K562 (cell line): Measurements from ENCODE around the gene SNCB. TPM values are rescaled to one million over a fixed set of nuclear protein-coding genes. Genes with fewer than 3 reads are reported as not detected.
A peak's percentile ranks its signal among the peaks of the same experiment; 100 is the strongest.

Source experiments
- ATAC-seq: fragments of 200-7000 bp; cut with Tn5 transposase; 3 replicates; pipeline ENCODE4 v1.9.1; 2020; ENCODE audit warnings: moderate library complexity
- BruUV-seq: library from RNA; stranded (reverse); fragments of 400-500 nt; replicated peaks from 2 replicates; lab custom pipeline; 2021; lab: Mats Ljungman, UMichigan
- CTCF ChIA-PET: fragments of 300-600 bp; formaldehyde crosslinking; extraction: SDS; loops from one replicate; lab custom pipeline; 2021; ENCODE audit warnings: low intra/inter-chr PET ratio; lab: Yijun Ruan, JAX
- POLR2A ChIA-PET: fragments of 300-600, 350-650 bp; sonication (Branson Sonifier 250); formaldehyde crosslinking; extraction: SDS; loops from one replicate; lab custom pipeline; 2021; ENCODE audit warnings: antibody characterized with exemption, inconsistent platforms; lab: Yijun Ruan, JAX
- DNase-seq, 4 experiments: peaks; one replicate each; pipeline versions ENCODE4 v3.0.0 to v3.0.0-alpha.2; 2011 to 2018; ENCODE audit warnings: low spot score in 3 of 4, mixed read lengths in 3 of 4; ENCODE audit errors: extremely low read depth in 1 of 4
- FAIRE-seq: peaks from 2 replicates; lab custom pipeline; 2011; peaks lifted over from hg19 to GRCh38; lab: Jason Lieb, UNC
- H2AFZ ChIP-seq: 2 replicates; pipeline ENCODE4 v1.6.0; 2011; ENCODE audit warnings: low read depth, low read length, control low read depth, inconsistent platforms
- H3K27ac ChIP-seq: fragments of 200-600 bp; 3 replicates; pipeline ENCODE4 v1.8.0; 2011; ENCODE audit warnings: low read depth, mild to moderate bottlenecking, control low read depth, inconsistent platforms, low read length, moderate library complexity, mixed read lengths; ENCODE audit errors: extremely low read depth
- H3K27me3 ChIP-seq, 2 experiments: fragments of 300-600 bp in 1 of 2; 2 replicates in 1 of 2; 3 replicates in 1 of 2; pipeline versions ENCODE4 v1.6.0 to v1.8.0; 2011; ENCODE audit warnings: inconsistent platforms in 2 of 2, low read length in 2 of 2, mild to moderate bottlenecking in 1 of 2, mixed read lengths in 1 of 2, moderate library complexity in 1 of 2; ENCODE audit not compliant: control insufficient read depth in 2 of 2, insufficient read depth in 2 of 2
- H3K36me3 ChIP-seq: fragments of 300-600 bp; 3 replicates; pipeline ENCODE4 v1.8.0; 2011; ENCODE audit warnings: mild to moderate bottlenecking, low read length, inconsistent platforms; ENCODE audit not compliant: control insufficient read depth, insufficient read depth
- H3K4me1 ChIP-seq, 2 experiments: fragments of 200-600 bp in 1 of 2; replicated peaks in 1 of 2; 2 replicates in 1 of 2; 3 replicates in 1 of 2; pipeline versions ENCODE4 v1.5.1 to v1.8.0; 2011; ENCODE audit warnings: inconsistent platforms in 2 of 2, low read length in 2 of 2, mild to moderate bottlenecking in 1 of 2, mixed read lengths in 1 of 2, moderate library complexity in 1 of 2; ENCODE audit not compliant: control insufficient read depth in 2 of 2, insufficient read depth in 2 of 2
- H3K4me2 ChIP-seq: 2 replicates; pipeline ENCODE4 v1.6.1; 2011; ENCODE audit warnings: low read length, control low read depth, inconsistent platforms, mixed read lengths; ENCODE audit not compliant: insufficient read depth
- H3K4me3 ChIP-seq: fragments of 200-600 bp; sonication (generic), shearing (Covaris generic); 2 replicates; pipeline ENCODE4 v1.5.1; 2016; ENCODE audit warnings: control low read depth, inconsistent platforms
- H3K79me2 ChIP-seq: fragments of 200-600 bp; 3 replicates; pipeline ENCODE4 v1.8.0; 2011; ENCODE audit warnings: low read length, inconsistent platforms; ENCODE audit not compliant: control insufficient read depth, insufficient read depth
- H3K9ac ChIP-seq, 2 experiments: 2 replicates each; pipeline versions ENCODE4 v1.6.0 to v1.6.1; 2011; ENCODE audit warnings: low read depth in 2 of 2, low read length in 2 of 2, control low read depth in 1 of 2, inconsistent platforms in 1 of 2, mild to moderate bottlenecking in 1 of 2, mixed read lengths in 1 of 2; ENCODE audit not compliant: insufficient read depth in 1 of 2
- H3K9me1 ChIP-seq: one replicate; pipeline ENCODE4 v1.6.0; 2011; ENCODE audit warnings: inconsistent platforms, mild to moderate bottlenecking, low read length, moderate library complexity; ENCODE audit not compliant: control insufficient read depth, insufficient read depth
- H3K9me3 ChIP-seq: replicated peaks from 2 replicates; pipeline ENCODE4 v1.5.1; 2011; ENCODE audit warnings: low read depth, low read length, inconsistent platforms; ENCODE audit not compliant: control insufficient read depth, insufficient read depth
- H4K20me1 ChIP-seq: replicated peaks from 2 replicates; pipeline ENCODE4 v1.6.1; 2011; ENCODE audit warnings: low read length, inconsistent platforms, mixed read lengths; ENCODE audit not compliant: control insufficient read depth, insufficient read depth
- BCL6 ChIP-seq: fragments of 250-450 bp; sonication (Bioruptor Pico); IDR thresholded peaks from 2 replicates; pipeline ENCODE4 v1.4.0; 2020
- CBX2 ChIP-seq: fragments of 200-600 bp; sonication (generic); IDR thresholded peaks from one replicate; pipeline ENCODE4 v1.6.1; 2012; ENCODE audit warnings: mild to moderate bottlenecking, low read length, inconsistent platforms; ENCODE audit not compliant: insufficient read depth, poor library complexity, severe bottlenecking
- FOXA1 ChIP-seq: fragments of 450-650 bp; IDR thresholded peaks from 2 replicates; pipeline ENCODE4 v1.6.1; 2016; ENCODE audit warnings: mild to moderate bottlenecking, borderline replicate concordance
- HDAC3 ChIP-seq: fragments of 450-650 bp; IDR thresholded peaks from 2 replicates; pipeline ENCODE4 v1.6.1; 2018; ENCODE audit warnings: borderline replicate concordance, mild to moderate bottlenecking, moderate library complexity; ENCODE audit not compliant: partially characterized antibody
- MAFK ChIP-seq: IDR thresholded peaks from 2 replicates; pipeline ENCODE4 v1.6.1; 2011; ENCODE audit warnings: low read length, improper control_type of control experiment
- NR3C1 ChIP-seq: sonication (generic); formaldehyde crosslinking; IDR thresholded peaks from 2 replicates; pipeline ENCODE4 v1.8.1; 2022; ENCODE audit warnings: missing genetic modification reagents
- TBL1XR1 ChIP-seq, 2 experiments: IDR thresholded peaks; 2 replicates each; pipeline ENCODE4 v1.6.1; 2012; ENCODE audit warnings: improper control_type of control experiment in 2 of 2, low read length in 2 of 2, mild to moderate bottlenecking in 1 of 2
- ZNF184 ChIP-seq: sonication (generic); formaldehyde crosslinking; IDR thresholded peaks from 2 replicates; pipeline ENCODE4 v1.5.0; 2020; ENCODE audit warnings: missing genetic modification reagents
- ZNF311 ChIP-seq: fragments of 250-450 bp; sonication (Bioruptor Pico); IDR thresholded peaks from 2 replicates; pipeline ENCODE4 v1.4.0; 2020; ENCODE audit warnings: mild to moderate bottlenecking, moderate library complexity
- ZNF766 ChIP-seq: fragments of 200-800 bp; sonication (Bioruptor generic); conservative IDR thresholded peaks from 2 replicates; pipeline ENCODE4 v1.6.1; 2016; ENCODE audit warnings: missing genetic modification characterization, missing compliant biosample characterization
- WGBS: fragments of 100-300 bp; shearing (Covaris generic); methylation state at CpG from one replicate; pipeline ENCODE4 v1.1.6; 2016; ENCODE audit warnings: low coverage, mixed read lengths; ENCODE audit not compliant: insufficient coverage; ENCODE audit errors: missing lambda C conversion rate; 5-methylcytosine and 5-hydroxymethylcytosine counted together
- in situ Hi-C: fragments of 300-500 bp; cut with MboI; formaldehyde crosslinking; loops from 4 replicates; pipeline ENCODE4 v1.15.0; 2018; ENCODE audit warnings: inconsistent platforms, mixed read lengths
- intact Hi-C: fragments of 100-400 bp; cut with micrococcal nuclease; formaldehyde crosslinking; loops from 2 replicates; pipeline ENCODE4 v1.14.2; 2022
- polyA plus RNA-seq, 8 experiments: library from polyadenylated mRNA; depleted of rRNA in 4 of 8; stranded (reverse) in 5 of 8; unstranded in 3 of 8; fragments of >200 nt; fragmentation: Nextera tagmentation in 2 of 8; fragmentation: Illumina TruSeq in 1 of 8; extraction: Ambion mirVana in 2 of 8; extraction: Trizol in 1 of 8; gene quantifications; 2 replicates each; pipeline versions ENCODE4 v1.2.1 to v1.2.3, GENCODE V29; 2011 to 2014; ENCODE audit warnings: inconsistent platforms in 1 of 8, missing spikeins in 1 of 8
- total RNA-seq, 7 experiments: library from RNA; depleted of rRNA in 6 of 7; stranded (reverse); fragments of >200 nt in 6 of 7; fragmentation: Illumina TruSeq in 2 of 7; extraction: Trizol in 2 of 7; gene quantifications; 2 replicates each; pipeline versions ENCODE4 v1.2.1 to v1.2.3, GENCODE V29; 2011 to 2021; ENCODE audit warnings: low replicate concordance in 1 of 7
- TF ChIP-seq, protein P1 (sequence below): fragments of 450-650 bp; IDR thresholded peaks from 2 replicates; pipeline ENCODE4 v1.6.1; 2016; ENCODE audit warnings: borderline replicate concordance
- TF ChIP-seq, protein P2 (sequence below): fragments of 450-650 bp; formaldehyde crosslinking; IDR thresholded peaks from 2 replicates; pipeline ENCODE4 v1.4.0; 2020; ENCODE audit warnings: mild to moderate bottlenecking, moderate library complexity
- TF ChIP-seq, protein P3 (sequence below): fragments of 250-450 bp; sonication (Bioruptor Pico); IDR thresholded peaks from 2 replicates; pipeline ENCODE4 v1.8.0; 2022; ENCODE audit warnings: moderate library complexity, mild to moderate bottlenecking, inconsistent platforms
- TF ChIP-seq, protein P4 (sequence below): fragments of 250-450 bp; sonication (Bioruptor Pico); IDR thresholded peaks from 2 replicates; pipeline ENCODE4 v1.6.1; 2021; ENCODE audit warnings: mild to moderate bottlenecking

The SNCB gene
- total and polyA plus RNA-seq, 9 of the 15 experiments (the other 6 are each of a cell fraction or from before 2014, with no cell fraction given): not detected

DNA sequence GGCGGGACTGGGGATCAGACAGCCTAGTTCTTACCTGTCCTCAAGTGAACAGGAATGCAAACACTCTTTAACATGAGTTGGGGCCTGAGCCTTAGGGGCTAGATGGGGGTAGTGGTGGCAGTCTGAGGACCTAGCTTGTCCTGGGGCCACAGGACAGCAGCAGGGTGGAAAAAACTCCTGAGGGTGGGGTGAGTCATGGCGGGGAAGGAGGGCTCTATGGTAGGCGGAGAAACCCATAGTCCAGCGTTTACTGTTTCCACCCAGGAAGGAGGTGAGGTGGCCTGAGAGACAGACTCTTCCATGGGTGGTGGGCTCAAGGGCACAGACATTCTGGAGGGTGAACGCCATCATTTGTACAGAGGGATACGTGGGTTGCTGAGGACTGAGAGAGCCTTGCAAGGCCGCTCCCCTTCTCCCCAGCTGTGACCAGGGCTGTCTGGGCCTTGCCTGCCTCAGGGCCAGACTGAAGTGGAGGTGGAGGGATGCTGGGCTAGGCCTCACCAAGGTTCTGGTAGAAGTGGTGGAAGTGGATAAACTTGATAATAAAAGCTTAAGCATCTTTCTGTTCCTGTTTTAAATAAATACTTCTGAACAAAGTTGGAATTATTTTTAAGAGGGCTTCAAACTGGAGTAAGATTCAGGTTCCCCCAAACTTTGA, 15.8 kb upstream of the SNCB start:
- Histone ChIP-seq H3K27ac (no peak overlapping the region), H3K4me2 (peak overlapping the region; percentile 85), H3K36me3 (no peaks in the 10 kb centered on the region), H2AFZ (peak overlapping the region; percentile 97), H3K9me1 (peaks cover 7% of the 10 kb centered on the region), H4K20me1 (peaks cover 20% of the 10 kb centered on the region), H3K27me3 (no peaks in the 10 kb centered on the region), H3K9me3 (no peaks in the 10 kb centered on the region), H3K4me1 (peaks cover 50 to 80% of the 10 kb centered on the region in 2 experiments), H3K4me3 (0 out of 2 replicates have a peak overlapping the region, but pooled peaks have one; percentile 31), H3K79me2 (peaks cover 36% of the 10 kb centered on the region), H3K9ac (peak overlapping the region; percentile 51 to 88; a peak in 2 of 4 replicates)
- CTCF ChIA-PET: no interaction called here
- DNase-seq: peak in 3 of 4 experiments; percentile 21 to 35 (median 30)
- TF ChIP-seq MAFK (no peak), FOXA1 (no peak), ZNF311 (CRISPR knock-in tag) (no peak), NR3C1 (no peak), TBL1XR1 (IDR thresholded peaks at IDR 0.05; ENCODE audit: low read length in 2 of 2) (no peak), BCL6 (CRISPR knock-in tag) (no peak), ZNF184 (CRISPR knock-in tag) (no peak), ZNF766 (CRISPR knock-in tag) (no peak), HDAC3 (no peak), CBX2 (no peak)
- TF ChIP-seq, protein P1, sequence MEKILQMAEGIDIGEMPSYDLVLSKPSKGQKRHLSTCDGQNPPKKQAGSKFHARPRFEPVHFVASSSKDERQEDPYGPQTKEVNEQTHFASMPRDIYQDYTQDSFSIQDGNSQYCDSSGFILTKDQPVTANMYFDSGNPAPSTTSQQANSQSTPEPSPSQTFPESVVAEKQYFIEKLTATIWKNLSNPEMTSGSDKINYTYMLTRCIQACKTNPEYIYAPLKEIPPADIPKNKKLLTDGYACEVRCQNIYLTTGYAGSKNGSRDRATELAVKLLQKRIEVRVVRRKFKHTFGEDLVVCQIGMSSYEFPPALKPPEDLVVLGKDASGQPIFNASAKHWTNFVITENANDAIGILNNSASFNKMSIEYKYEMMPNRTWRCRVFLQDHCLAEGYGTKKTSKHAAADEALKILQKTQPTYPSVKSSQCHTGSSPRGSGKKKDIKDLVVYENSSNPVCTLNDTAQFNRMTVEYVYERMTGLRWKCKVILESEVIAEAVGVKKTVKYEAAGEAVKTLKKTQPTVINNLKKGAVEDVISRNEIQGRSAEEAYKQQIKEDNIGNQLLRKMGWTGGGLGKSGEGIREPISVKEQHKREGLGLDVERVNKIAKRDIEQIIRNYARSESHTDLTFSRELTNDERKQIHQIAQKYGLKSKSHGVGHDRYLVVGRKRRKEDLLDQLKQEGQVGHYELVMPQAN: no peak
- TF ChIP-seq, protein P2, sequence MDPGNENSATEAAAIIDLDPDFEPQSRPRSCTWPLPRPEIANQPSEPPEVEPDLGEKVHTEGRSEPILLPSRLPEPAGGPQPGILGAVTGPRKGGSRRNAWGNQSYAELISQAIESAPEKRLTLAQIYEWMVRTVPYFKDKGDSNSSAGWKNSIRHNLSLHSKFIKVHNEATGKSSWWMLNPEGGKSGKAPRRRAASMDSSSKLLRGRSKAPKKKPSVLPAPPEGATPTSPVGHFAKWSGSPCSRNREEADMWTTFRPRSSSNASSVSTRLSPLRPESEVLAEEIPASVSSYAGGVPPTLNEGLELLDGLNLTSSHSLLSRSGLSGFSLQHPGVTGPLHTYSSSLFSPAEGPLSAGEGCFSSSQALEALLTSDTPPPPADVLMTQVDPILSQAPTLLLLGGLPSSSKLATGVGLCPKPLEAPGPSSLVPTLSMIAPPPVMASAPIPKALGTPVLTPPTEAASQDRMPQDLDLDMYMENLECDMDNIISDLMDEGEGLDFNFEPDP (CRISPR knock-in tag): no peak
- TF ChIP-seq, protein P3, sequence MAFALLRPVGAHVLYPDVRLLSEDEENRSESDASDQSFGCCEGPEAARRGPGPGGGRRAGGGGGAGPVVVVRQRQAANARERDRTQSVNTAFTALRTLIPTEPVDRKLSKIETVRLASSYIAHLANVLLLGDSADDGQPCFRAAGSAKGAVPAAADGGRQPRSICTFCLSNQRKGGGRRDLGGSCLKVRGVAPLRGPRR (CRISPR knock-in tag): no peak
- TF ChIP-seq, protein P4, sequence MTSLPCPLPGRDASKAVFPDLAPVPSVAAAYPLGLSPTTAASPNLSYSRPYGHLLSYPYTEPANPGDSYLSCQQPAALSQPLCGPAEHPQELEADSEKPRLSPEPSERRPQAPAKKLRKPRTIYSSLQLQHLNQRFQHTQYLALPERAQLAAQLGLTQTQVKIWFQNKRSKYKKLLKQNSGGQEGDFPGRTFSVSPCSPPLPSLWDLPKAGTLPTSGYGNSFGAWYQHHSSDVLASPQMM (CRISPR knock-in tag): no peak
- in situ Hi-C loops: no loop called here
- POLR2A ChIA-PET: interaction anchor here (0.8 to 1.4 kb wide), 2 partner anchors 14 to 53 kb away, joined by 3 to 6 read pairs; no protein-coding TSS in a partner anchor
- WGBS: 61% methylated on average over 5 of the region's 7 CpGs
- peak; percentile 49 for FAIRE-seq
- no peak for ATAC-seq
- no TSS peak for BruUV-seq
- intact Hi-C loops: loop anchor here (10.0 kb wide), 1 partner anchor 71 kb away; no protein-coding TSS in a partner anchor
